IPS DF 4.7 (cell line): ENCODE data around the gene TK2.
"Not testable (repeated sequence)": the region's sequence is repeated elsewhere in the genome, so short reads cannot be mapped to it uniquely, and the experiment has no call there.

ENCODE experiments used
- DNase-seq: peaks from one replicate; pipeline ENCODE4 v3.0.0-alpha.2; 2013; ENCODE audit warnings: low spot score; ENCODE audit errors: extremely low read depth

Gene TK2

DNA sequence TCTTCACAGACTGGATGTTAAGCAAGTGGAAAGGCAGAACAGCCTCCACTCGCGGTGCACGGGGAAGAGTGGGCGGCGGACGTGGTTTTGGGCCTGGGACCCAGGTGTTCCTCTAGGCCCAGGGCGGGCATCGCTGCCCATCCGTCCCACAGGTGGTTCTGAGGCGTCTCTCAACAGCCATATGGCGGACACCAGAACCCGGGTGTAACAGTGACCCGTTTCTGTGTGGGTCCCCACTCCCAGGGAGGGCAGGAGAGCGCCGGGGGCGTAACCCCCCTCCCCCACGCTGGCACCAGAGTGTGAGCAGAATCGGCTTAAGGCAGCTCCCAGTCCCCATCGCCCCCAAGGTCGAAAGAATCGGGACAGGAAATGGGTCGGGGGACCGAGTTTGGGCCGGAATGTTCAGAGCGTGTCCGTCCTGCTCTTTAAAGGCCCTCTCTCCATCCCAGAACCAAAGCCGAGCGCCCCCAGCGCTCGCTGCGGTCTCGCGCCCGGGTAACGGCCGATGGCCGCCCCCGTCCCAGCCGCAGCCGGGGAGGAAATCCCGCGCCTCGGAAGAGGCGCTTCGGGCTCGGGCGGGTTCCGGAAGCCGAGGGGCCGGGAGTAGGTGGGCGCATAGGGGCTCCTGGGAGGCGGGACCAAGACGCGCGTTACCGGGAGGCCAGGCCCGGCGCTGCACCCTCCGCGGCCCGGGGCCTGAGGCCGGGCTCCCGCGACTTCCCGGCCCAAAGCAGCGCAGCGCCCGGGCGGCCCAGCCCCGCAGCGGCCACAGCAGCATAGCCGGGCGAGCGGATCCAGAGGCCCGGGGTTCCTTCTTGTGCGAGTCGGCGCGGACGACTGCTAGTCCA lies at the start of gene TK2:
Gene TK2 (minus strand): TSS at position 839 of the 848 bp plus-strand sequence. CDS start 61 bp downstream, at position 778.
- DNase-seq, result no peak

DNA sequence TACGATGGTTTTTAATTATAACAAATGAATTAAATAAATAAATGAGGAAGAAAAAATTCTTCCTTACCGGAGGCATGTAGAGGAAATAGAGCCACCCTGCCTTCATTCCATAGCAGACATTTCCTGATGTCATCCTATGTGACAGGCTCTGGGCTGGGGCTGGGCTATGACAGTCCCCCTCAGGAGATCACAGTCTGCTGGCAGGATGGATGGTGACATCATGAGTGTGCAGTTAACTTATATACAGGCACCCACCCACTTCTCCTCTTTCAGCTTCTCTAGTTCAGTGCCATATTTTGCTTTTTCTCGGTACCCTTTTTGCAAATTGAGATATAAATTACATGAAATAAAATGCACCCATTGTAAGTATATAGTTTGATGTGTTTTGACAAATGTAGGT lies 48.2 kb upstream of the TK2 start:
- DNase-seq, result no peak

DNA sequence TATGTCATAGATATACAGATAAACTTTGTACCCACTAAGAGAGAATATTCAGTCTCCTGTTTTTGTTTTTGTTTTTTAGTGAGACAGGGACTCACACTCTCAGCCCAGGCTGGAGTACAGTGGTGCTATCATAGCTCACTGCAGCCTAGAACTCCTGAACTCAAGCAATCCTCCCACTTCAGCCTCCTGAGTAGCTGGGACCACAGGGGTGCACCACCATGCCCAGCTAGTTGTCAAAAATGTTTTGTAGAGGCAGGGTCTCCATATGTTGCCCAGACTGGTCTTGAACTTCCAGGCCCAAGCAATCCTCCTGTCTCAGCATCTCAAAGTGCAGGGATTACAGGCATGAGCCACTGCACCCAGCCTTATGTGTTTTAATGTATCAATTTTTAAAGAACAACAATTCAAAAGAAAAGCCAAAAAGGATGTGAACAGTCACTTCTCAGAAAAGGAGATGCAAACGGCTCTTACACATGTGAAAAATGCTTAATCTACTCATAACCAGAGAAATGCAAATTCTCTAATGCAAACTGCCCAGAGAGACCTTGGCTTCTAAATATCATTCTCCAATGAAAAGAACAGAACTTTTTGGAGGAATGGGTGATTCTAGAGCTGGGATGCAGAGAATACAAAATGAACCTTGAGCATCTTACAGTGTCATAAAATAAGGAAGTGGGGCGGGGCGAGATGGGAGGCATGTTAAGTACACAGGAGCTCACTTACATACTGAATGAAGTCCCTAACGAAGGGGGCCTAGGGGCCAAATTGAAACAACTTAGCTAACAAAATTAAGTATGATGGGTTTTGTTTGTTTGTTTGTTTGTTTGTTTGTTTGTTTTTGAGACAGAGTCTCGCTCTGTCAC lies 47.3 kb upstream of the TK2 start:
- DNase-seq, result no peak

DNA sequence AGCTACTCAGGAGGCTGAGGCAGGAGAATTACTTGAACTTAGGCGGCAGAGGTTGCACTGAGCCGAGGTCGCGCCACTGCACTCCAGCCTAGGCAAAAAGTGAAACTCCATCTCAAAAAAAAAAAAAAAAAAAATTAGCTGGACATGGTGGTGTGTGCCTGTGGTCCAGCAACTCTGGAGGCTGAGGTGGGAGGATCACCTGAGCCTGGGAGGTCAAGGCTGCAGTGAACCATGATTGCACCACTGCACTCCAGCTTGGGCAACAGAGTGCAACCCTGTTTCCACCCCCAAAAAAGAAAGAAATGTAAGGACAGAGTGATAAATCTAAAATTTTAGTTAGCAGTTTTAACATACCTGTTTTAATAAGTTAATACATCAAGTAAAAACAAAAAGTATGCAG lies 46.6 kb upstream of the TK2 start:
- DNase-seq, result not testable (repeated sequence)

DNA sequence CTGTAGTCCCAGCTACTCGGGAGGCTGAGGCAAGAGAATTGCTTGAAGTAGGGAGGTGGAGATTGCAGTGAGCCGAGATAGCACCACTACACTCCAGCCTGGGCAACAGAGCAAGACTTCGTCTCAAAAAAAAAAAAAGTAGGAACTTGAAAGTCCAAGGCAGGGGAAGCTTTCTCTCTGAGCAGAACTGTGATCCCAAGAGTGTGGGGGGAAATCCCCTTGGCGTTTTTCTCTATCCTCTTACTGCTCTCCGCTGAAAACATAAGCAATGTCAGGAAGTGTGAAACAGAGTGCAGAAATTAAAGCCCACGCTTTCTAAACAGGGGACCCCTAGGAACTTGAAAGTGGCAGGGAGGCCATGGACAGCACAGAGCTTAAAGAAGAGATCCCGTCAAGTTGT lies 44.8 kb upstream of the TK2 start:
- DNase-seq, result no peak

DNA sequence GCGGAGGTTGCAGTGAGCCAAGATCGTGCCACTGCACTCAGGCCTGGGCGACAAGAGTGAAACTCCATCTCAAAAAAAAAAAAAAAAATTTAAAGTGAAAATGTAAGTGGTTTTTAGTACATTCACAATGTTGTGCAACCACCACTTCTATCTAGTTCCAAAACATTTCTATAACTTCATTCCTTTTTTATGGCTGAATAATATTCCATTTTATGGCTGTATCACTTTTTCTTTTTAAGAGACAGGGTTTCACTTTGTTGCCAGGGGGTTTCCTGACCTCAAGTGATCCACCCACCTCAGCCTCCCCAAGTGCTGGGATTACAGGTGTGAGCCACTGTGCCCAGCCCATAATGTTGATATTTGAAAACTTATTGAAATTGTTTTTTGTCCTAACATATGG lies 42.9 kb upstream of the TK2 start:
- no peak for DNase-seq

DNA sequence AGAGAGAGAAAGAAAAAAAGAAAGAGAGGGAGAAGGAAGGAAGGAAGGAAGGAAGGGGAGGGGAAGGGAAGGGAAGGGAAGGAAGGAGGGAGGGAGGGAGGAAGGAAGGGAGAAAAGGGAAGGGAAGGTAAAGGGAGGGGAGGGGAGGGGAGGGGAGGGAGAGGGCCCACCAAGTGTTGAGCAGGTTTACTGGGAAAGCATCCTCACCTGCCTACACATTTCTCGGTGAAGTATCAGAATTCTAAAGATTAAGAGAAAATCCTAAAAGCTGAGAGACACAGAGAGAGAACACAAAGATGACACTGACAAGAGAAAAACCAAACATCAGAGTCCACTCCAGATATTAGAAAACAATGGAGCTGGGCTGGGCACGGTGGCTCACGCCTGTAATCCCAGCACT lies 42.3 kb upstream of the TK2 start:
- DNase-seq, result no peak

DNA sequence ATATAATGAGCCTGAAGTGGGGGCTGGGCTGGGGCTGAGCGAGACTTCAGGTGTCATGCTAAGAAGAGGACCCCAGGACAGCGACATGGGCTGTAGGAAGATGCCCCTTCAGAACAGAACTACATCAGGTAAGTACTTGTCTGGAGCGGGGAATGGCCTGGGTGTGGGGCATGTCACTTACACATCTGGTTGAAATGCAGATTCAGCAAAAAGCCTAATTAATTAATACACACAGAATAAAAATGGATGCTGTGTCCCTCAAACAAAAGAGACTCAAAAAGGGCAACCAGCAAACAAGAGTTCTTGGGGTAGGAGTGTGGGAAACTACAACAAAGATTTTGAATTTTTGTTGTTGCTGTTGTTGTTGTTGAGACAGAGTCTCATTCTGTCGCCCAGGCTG lies 41.1 kb upstream of the TK2 start:
- no peak for DNase-seq

DNA sequence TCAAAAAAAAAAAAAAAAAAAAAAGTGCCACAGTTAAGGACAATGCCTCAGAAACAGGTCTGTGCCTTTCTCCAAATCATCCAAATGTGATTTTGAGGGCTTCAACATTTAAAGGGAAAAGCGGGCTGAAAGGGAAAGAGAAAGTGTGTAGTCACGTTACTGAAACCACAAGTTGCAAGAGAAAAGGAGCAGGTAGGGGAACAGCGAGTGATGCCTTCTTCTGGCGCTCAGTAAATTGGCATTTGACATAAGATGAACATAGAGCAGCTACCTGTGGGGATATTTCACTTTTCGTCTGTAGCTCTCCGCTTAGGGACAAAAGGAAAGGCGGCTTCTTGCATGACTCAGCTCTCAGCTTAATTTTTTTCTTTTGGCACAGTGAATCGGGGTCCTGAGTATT lies 40.4 kb upstream of the TK2 start:
- DNase-seq, result no peak

DNA sequence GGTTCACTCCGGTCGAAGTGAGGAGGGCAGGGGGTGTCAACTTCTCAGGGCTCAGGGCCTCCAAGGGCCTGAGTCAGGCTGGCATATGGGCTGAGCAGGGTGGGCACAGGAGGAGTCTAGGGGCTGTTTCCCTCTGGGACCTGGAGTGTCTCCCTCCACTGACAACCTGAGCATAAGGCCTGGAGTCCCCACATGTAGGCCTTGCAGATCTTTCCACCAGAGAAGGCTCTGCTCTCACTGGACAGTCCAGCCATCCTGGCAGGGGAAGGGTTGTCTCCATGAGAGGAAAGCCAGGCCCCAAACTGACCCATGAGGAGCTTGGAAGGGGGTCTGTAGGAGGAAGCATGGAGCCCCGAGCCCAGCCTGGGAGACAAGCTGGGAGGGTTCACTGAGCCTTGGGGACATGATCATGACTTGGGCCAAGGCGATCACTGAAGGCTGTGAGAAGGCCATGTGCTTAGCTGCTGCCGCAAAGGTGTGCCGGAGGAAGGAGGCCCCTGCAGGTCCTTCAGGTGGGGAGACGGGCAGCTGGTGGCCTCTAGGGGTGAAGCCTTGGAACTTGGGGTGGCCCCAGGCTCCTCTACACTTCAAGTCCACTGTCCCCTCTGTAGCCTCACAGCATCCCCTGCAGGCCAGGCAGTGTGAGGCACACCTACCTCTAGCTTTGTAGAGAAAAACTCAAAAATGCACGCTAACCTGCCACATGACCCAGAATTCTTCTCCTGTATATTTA lies 39.2 kb upstream of the TK2 start:
- no peak for DNase-seq

DNA sequence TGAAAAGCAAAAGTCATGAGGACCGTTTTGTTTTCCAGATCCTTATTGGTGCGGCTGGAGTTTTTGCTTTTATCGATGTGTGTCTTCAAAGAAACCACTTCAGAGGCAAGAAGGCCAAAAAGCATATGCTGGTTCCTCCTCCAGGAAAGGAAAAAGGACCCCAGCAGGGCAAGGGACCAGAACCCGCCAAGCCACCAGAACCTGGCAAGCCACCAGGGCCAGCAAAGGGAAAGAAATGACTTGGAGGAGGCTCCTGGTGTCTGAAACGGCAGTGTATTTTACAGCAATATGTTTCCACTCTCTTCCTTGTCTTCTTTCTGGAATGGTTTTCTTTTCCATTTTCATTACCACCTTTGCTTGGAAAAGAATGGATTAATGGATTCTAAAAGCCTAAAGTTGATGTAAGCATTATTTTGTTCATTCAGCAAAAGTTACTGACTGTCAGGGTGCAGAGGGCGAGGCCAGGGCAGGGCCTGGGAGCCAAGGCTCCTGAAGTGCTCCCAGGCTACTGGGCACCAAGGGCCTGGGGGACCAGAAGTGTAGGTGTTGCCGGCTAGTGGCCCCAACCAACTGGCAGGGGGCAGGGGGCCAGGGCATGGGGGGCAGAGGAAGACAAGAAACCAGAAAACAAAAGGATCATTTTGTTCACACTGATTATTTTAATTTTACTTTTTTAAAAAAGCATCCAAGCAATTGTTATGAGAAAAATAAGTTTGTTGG lies 38.1 kb upstream of the TK2 start:
- DNase-seq, result no peak

DNA sequence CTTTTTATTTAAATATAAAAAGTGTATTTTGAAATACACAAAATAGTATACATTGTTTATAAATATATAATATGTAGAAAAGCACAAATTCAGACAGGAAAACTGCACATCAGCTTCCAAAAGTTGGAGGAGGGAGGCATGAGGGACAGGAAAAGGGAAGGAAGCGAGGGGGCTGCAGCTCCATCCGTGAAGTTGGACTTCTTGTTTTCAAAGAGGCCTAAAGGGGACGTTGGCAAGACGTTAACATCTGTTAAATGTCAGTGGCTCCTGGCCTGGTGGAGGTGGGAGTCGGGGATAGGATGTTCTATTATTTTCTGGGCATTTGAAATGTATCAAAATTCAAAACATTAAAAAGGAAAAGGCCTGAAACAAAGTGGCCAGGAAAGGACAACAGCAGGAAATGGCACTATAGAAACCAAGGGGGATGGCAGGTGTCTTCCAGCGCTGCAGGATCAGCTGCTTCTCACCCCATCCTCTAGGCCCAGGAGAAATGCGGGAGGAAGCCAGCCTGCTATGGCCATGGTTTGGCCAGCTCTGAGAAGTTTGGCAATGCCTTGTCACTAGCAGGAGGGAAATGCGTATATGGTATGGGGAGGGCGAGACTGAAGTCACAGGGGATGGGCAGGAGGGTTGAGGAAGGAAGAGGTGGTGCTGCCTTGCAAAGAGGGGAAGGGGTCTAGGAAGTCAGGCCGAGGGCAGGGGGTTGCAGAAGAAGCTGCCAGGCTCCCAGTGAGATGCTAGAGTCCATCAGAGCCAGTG lies 35.7 kb upstream of the TK2 start:
- no peak for DNase-seq

DNA sequence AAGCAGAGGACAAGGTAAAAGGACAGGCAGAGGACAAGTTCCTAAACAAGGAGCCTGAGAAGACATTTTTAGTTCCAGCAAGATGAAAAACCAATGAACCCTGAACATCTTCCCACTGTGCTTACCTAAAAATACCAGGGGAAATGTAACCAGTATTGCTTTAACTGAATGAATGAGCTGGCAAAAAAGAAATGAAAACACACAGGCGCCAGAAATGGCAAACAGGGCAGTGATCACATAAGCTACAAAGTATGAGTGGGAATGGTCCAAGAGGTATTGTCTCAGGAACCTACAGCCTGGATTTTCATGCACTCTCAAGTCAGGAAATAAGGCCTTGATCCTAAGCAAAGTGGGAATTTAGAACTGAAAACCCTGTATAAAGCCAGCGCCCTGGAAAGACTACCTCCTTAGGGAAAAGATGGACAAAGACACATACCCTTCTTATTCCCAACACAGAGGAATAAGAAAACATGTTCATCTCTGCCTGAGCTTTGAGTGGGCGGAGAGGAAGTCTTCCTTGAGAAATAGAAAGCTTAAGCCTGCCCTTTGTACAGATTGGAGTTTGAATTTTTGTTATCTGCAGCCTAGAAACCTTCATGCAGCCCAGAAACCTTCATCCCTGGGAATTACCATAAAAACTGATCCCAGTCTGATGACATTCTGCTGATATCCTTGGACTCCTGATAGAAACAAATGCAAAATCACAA lies 31.5 kb upstream of the TK2 start:
- no peak for DNase-seq

DNA sequence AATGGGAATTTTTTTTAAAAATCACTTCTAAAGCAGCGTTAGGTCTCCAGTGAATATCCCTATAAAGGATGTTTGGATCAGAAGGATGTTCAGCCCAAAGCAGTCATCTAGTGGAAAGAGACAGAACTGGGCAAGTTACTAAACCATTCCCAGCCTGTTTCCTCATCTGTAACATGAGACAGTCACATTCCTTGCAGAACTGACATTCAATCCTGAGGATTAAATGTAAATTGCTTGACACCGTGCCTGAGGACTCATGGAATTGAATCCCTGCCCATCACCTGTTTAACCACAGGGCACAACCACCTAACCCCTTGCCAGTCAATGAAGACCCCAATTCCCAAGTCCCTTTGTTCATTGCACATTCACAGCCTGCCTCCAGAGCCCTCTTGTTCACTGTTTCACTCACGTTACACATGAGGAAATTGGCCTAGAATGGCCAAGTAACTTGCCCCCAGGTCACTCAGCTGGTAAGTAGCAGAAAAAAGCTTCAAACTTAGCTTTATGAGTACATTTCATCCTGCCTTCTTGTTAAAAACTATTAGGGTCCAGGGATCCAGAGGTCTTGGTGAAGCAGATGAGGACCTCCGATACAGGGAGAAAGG lies 30.8 kb upstream of the TK2 start:
- DNase-seq, result no peak

DNA sequence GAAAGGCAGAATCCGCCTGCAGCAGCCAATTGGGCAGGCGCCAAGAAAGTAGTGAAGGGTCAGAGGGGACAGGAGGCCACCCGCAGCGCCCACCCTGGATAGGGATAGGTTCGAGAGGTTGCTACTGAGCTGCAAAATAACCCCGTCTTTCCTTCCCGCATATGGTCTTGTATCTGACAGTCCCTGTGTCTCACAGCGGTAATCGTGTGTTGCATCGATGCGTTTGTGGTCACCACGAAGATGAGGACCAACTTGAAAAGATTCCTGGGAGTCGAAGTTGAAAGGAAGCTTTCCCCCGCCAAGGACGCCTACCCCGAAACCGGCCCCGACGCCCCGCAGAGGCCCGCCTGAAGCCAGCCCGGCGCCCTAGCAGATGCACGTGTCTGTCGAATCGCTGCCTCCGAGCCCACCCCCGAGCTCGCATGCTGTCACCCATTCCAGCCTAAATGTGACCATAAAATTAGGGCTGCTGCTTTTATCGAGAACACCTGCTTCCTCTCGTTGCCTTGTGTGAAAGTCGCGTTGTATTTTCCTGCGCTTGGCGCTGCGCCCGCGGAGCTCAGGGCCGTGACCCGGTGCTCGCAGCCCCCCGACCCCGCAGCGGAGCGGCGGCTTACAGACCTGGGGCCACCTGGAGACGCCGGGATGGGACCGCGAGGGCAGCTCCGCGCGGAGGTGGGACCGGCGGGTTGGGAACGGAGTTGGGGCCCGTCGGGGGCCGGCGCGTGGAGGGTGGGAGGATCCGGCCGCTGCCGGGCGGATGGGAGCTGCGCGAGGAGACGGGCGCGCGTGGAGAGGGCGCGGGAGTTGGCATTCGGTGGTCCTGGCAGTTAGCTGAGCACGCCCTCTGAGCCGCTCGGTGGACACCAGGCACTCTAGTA lies 29.0 kb upstream of the TK2 start, which contains the start of gene CMTM2:
Gene CMTM2 (plus strand): TSS at position 813 of the 881 bp plus-strand sequence. CDS start 145 bp downstream, outside the sequence.
- DNase-seq, result no peak

DNA sequence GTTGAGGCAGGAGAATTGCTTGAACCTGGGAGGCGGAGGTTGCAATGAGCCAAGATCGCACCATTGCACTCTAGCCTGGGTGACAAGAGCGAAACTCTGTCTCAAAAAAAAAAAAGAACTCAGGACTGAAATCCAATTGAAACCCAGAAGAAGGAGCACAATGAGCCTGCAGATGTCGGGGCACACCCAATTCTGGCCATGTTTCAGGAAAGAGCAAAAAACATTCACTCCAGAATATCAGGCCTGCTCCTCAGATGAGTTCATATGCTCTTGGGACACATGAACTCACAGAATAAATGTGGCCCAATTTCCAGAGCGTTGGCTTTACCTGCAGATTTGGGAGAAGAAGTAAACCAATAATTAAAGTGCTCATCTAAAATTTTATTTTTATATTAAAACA lies 26.4 kb upstream of the TK2 start:
- no peak for DNase-seq

DNA sequence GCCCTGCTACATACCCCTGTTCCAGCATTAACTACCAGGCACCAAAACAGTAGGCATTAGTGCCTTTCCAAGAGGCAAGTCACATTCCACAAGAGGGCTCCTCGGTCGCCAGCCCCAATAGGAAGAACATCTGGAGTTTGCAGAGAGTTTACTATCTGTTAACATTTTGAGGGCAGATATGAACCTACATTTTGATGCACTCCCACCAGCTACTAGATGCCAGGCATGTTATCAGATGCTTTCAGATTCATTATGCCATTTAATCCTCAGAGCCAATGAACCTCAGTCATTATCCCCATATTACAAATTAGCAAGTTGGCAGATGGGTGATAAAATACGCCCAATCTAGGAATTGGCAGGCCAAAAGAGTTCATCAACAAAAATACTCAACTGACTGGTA lies 25.1 kb upstream of the TK2 start:
- DNase-seq, result no peak

DNA sequence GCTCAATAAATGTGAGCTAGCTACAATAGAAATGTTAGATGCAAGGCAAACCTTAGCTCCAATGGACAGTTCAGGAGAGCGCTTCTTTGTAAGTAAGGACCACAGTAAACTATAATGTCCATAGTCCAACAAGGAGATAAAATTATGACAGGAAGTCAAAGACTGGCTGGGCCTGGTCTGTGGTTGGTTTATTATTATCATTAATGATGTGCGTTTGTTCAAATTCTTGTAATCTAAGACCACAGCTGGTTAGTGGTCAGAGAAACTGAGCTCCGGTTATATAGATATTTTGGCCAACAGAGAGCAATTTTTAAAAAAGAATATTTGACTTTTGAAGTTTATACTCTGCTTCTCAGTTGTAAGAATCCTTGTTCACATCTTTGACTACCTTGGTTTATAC lies 24.6 kb upstream of the TK2 start:
- DNase-seq, result no peak
